Right lobe of liver (tissue), 4 donors: ENCODE data around the gene RAMAC.

Source experiments
- CTCF ChIP-seq, 4 donors: fragments of 200-600 bp in 3 of 4; fragments of 450-650 bp in 1 of 4; IDR thresholded peaks; one replicate each; pipeline versions ENCODE4 v1.5.1 to v1.8.0; 2016 to 2022; ENCODE audit warnings: antibody characterized with exemption in 4 of 4, mild to moderate bottlenecking in 2 of 4
- POLR2A ChIP-seq: fragments of 450-650 bp; IDR thresholded peaks from one replicate; pipeline ENCODE4 v1.6.1; 2017; ENCODE audit warnings: antibody characterized with exemption, mild to moderate bottlenecking
- donor health status: DM: no; HTN: no; CAD: no.
- donor health status: DM: no; HTN: no; CAD: no.
- donor health status: DM: no; HTN: yes; CAD: no.

- TF ChIP-seq CTCF (IDR thresholded peaks at IDR 0.05) (no peak), POLR2A (no peak)
Measured at GRCh38 chr15:82970078-82970686, 15.8 kb upstream of the RAMAC start.
